ENCODE results near the gene PRKCE.

The PRKCE gene

GRCh38 chr2:45809205-45809604 lies 157.7 kb downstream of the PRKCE start:
- no peak for DNase-seq (ENCODE audit: low read depth)

GRCh38 chr2:45812011-45812500 lies 160.6 kb downstream of the PRKCE start:
- no peak for DNase-seq (ENCODE audit: low read depth)

GRCh38 chr2:45813003-45813941 lies 161.8 kb downstream of the PRKCE start:
- DNase-seq (ENCODE audit: low read depth): no peak

GRCh38 chr2:45814488-45814887 lies 163.0 kb downstream of the PRKCE start:
- no peak for DNase-seq (ENCODE audit: low read depth)

GRCh38 chr2:45814951-45815621 lies 163.6 kb downstream of the PRKCE start:
- no peak for DNase-seq (ENCODE audit: low read depth)

GRCh38 chr2:45816272-45816671 lies 164.8 kb downstream of the PRKCE start:
- DNase-seq (ENCODE audit: low read depth): no peak

GRCh38 chr2:45818591-45818990 lies 167.1 kb downstream of the PRKCE start:
- DNase-seq (ENCODE audit: low read depth): no peak

- DNase-seq (ENCODE audit: low read depth): no peak
Measured at GRCh38 chr2:45820048-45820447, 168.6 kb downstream of the PRKCE start.

GRCh38 chr2:45821558-45822271 lies 170.2 kb downstream of the PRKCE start:
- no peak for DNase-seq (ENCODE audit: low read depth)

GRCh38 chr2:45822272-45822630 lies 170.8 kb downstream of the PRKCE start:
- DNase-seq (ENCODE audit: low read depth): no peak

GRCh38 chr2:45823723-45824206 lies 172.3 kb downstream of the PRKCE start:
- DNase-seq (ENCODE audit: low read depth): no peak

GRCh38 chr2:45825001-45825651 lies 173.7 kb downstream of the PRKCE start:
- DNase-seq (ENCODE audit: low read depth): no peak

GRCh38 chr2:45826460-45826859 lies 175.0 kb downstream of the PRKCE start:
- no peak for DNase-seq (ENCODE audit: low read depth)

- no peak for DNase-seq (ENCODE audit: low read depth)
Measured at GRCh38 chr2:45826884-45827635, 175.6 kb downstream of the PRKCE start.

- no peak for DNase-seq (ENCODE audit: low read depth)
Measured at GRCh38 chr2:45830322-45830721, 178.8 kb downstream of the PRKCE start.

- no peak for DNase-seq (ENCODE audit: low read depth)
Measured at GRCh38 chr2:45833301-45833967, 182.0 kb downstream of the PRKCE start.

GRCh38 chr2:45833968-45834344 lies 182.5 kb downstream of the PRKCE start:
- no peak for DNase-seq (ENCODE audit: low read depth)

GRCh38 chr2:45834372-45834771 lies 182.9 kb downstream of the PRKCE start:
- no peak for DNase-seq (ENCODE audit: low read depth)

GRCh38 chr2:45834858-45835257 lies 183.4 kb downstream of the PRKCE start:
- DNase-seq (ENCODE audit: low read depth): no peak

GRCh38 chr2:45836316-45836715 lies 184.8 kb downstream of the PRKCE start:
- DNase-seq (ENCODE audit: low read depth): no peak

- no peak for DNase-seq (ENCODE audit: low read depth)
Measured at GRCh38 chr2:45836740-45837139, 185.3 kb downstream of the PRKCE start.

All from activated gamma-delta T cell treated with anti-CD3 and anti-CD28 coated beads, Interleukin-2, amount 50 U/mL, for 16 hours (primary cell).